HG03060 (cell line): Measurements from ENCODE around the gene NAT8L.

Experiments used
- ATAC-seq: cut with Tn5 transposase; IDR thresholded peaks from one replicate; pipeline ENCODE4 v1.9.1; 2021; ENCODE audit warnings: low read depth, moderate number of reproducible peaks; ENCODE audit not compliant: unreplicated experiment

The NAT8L gene

DNA sequence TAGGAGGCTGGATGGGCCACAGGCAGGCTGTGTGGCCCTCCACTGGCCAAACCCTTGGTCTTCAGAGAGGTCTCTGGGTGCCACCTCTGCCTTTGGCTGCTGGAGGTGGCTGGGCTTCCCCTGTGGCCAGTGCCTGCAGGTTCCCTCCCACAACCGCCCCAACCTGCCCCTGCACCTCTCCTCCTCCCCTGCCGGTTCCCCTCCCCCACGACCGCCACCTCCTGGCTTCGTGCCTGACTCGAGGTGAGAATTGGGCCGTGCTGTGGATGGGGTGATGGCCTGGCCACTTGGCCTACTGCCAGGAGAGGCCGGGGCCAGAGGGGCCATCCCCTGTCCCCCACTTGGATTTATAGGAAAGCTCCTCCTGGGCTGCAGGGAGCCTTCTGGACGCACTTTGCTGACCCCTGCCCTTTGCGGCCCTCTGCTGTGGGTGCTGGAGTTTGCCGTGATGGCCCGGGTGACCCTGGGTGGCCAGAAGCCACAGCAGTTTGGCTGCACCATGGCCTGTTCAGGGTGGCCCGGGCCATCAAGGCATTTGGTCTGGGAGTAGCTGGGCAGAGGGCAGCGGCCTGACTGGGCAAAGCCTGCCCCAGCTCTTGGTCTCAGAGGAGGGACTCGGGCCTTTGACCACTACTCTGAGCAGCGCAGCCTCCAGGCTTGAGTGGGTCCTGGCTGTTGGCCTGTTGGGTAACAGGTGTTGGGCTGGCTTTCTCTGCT, 3.8 kb downstream of the NAT8L start:
- no peak for ATAC-seq

DNA sequence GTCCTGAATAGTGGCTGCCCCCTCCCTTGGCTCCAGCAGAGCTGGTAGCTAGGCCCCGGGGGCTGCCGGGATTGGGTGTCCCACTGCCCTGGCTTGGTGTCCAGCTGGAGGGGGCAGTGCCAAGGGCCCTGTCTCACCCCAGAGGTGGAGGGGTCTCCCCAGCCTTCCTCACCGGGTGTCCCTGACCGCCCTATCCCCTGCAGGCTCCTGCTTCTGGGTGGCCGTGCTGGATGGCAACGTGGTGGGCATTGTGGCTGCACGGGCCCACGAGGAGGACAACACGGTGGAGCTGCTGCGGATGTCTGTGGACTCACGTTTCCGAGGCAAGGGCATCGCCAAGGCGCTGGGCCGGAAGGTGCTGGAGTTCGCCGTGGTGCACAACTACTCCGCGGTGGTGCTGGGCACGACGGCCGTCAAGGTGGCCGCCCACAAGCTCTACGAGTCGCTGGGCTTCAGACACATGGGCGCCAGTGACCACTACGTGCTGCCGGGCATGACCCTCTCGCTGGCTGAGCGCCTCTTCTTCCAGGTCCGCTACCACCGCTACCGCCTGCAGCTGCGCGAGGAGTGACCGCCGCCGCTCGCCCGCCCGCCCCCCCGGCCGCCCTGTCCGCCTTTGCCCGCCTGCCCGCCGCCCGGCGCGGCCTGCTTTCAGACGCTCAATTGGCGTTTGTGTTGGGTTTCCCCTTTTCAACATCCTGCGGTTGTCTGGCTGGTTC, 4.6 kb downstream of the NAT8L start:
- ATAC-seq = no peak

DNA sequence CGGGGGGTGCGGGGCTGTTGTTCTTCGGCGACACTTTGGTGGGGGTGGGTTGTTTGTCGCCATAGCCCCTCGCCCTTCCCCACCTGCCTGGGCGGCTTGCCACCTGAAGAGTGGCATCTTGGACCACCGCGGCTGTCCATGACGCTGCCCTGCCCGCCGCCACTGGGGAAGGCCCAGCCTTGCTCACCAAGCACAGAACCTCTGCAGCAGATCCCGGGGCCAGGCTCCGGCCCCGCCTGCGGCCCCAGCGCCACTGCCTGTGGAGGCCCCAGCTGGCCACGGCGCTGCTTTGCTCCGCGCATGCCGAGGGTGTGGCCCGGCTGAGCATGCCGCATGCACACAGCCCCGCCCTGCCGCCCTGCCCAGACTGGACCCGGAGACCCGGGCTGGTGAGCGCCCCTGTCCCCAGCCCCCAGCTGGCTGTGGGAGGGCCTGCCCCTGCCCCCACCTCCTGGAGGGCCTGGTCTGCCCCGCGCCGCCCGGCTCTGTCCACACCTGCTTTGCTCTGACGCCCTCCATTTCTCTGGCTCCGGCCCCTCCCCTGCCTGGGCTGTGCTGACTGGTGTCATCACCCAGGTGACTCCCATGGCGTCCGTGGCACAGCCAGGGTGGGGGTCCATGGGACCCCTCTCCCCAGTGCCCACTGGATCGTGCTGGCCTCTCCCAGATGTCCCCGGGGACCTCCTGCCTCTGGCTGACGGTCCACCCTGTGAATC, 5.3 kb downstream of the NAT8L start:
- ATAC-seq = no peak

DNA sequence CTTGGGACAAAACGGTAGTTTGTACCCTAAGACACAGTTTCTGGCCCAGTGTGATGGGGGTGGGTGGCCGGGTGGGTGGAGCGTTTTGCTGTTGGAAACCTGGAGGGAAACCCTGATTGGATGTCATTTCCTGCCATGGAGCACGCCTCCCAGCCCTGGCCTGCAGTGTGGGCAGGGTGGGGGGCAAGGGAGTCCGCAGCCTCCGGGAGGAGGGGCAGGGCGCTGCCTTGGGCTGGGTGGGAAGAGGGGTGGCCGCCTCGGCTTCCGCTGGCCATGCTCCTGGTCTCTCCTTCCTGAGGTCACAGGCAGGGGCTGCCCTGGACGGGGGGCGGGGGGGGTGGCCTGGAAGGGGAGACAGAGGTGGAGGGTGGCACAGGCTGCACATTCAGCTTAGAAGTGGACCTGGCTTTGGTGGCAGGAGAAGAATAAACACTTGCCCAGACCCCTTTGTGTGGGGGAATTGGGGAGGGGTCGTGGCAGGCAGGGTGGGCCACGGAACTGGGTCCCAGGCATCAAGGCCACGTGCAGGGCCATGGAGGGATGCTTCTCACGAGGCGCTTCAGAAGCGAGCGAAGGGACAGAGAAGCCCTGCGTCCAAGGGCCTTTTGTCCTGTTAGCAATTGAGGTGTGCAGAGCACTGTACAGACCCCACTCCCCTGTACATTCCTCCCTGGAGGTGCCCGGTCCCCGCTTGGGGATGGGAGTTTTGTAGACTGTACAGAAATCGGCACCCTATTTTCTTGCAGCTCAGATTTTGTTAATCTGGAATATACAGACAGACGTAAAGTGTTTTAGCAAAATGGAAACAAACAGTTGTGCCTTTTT, 6.2 kb downstream of the NAT8L start:
- no peak for ATAC-seq

DNA sequence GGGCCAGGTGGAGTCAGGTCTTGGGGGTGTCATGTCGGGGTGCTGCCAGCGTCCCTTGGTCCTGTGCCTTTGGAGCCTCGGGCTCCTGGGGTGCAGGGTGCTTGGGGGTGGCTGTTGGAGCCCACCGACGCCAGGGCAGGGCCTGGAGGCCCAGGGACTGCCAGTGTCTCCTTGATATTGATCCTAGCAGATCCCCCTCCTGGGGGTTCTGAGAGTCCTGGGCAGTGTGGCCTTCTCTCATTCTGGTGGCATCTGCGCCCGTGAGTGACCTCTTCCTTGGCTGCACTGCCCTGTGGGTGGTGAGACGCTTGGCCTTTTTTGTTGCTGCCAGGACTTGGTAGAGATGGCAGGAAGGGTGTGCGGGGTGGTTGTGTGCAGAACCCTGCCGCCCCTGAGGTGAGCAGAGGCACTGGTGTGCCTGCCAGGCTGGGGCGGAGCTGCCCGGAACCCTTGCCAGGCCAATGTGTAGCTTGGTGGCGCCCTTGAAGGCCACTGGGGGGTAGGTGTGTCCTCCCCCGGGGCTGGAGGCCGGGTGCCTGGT, 7.0 kb downstream of the NAT8L start:
- ATAC-seq = no peak

DNA sequence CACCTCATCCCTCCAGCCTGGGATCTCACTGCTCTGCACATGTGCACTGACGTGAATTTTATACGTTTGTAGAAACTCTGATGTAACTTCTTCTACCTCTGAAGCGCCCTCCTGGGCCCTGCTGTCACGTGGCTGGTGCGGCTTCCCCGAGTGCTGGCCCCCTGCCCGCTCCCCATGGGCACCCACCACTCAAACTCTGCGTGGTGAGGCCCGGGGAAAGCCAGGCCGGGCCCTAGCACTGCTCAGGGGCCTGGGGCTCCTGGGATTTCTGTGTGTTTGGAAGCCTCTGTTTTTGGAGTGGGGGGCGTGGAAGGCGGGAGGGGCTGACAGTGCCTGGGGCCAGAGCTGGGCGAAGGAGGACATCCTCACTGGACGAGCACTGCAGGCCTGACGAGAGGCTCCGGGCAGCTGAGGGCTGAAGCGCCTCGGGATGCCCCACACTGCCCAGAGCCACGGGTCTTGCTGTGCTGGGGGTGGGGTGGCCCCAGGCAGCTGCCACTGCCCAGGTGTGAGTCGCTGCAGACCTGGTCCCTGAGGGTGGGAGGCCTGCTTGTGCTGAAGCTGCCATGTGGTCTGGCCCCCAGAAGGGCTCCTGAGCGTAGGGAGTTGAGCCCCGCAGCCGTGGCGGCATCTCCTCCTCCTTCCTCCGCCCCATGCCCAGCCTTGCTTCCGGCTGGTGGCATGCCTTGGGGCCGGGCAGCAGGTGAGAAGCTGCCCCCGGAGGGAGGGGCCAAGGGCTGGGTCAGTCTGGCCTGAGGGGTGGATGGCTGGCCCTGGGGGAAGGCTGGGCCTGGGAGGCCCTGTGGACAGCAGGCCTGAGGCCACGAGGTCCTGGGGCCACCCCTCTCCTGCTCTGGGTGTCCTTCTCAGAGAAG, 7.7 kb downstream of the NAT8L start:
- ATAC-seq = no peak

DNA sequence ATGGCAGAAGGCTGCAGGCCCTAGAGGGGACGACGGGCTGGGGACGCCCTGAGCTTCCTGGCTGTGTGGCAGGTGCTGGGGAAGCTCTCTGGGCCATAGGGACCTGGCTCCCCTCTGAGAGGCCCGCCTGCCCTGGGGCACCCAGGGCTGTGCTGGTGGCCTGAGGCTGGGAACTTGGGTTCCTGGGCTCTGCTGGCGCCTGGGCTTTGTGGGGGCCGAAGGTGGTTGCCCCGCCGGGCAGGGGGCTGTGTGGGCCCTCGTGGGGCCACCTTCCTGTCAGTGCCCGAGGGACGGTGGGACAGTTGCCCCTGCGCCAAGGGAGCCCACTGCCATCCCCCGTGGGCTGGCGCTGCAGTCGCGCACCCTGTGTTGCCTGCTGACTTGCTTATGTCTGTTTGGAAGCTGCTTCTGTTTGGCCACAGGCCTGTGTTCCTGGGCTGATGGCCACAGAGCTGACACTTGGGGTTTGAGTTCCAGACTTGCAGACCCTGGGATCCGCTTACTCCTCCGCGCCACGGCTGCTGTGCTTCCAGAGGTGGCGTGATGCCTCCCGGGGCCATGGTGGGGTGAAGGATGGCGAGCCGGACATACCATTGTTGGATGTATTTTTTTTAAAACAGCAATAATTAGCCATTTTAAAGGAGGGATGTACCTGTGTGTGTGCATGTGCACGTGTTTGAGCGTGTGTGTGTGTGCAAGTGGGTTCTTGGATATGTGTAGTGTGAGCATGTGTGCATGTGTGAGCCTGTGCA, 8.5 kb downstream of the NAT8L start:
- ATAC-seq = no peak

DNA sequence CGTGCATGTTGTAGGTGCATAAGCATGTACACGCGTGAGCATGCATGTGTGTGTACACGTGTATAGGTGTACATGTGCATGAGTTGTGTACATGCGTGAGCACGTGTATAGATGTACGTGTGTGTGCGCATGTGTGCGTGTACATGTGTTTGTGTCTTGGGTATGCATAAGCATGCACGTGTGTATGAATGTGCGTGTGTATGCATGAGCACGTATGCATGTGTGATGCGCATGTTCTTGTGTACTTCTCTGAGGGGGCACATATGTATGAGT, 9.0 kb downstream of the NAT8L start:
- no peak for ATAC-seq

DNA sequence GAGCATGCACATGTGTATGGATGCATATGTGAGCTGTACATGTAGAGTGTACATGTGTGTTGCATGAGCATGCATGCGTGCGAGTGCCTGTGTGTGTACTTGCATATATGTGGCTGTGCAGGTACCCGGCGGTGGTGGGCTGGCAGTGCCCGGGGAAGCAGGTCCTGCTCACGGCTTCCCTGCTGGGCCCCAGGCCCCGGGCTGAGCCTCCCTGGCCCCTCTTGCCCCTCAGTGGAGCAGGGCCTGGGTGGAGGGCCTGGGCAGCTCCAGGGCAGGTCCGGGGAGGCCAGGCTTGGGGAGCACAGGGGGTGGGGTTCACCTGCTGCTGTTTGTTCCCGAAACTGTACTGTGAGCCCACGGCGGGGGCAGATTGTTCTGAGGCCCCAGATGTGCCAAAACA, 9.4 kb downstream of the NAT8L start:
- no peak for ATAC-seq

DNA sequence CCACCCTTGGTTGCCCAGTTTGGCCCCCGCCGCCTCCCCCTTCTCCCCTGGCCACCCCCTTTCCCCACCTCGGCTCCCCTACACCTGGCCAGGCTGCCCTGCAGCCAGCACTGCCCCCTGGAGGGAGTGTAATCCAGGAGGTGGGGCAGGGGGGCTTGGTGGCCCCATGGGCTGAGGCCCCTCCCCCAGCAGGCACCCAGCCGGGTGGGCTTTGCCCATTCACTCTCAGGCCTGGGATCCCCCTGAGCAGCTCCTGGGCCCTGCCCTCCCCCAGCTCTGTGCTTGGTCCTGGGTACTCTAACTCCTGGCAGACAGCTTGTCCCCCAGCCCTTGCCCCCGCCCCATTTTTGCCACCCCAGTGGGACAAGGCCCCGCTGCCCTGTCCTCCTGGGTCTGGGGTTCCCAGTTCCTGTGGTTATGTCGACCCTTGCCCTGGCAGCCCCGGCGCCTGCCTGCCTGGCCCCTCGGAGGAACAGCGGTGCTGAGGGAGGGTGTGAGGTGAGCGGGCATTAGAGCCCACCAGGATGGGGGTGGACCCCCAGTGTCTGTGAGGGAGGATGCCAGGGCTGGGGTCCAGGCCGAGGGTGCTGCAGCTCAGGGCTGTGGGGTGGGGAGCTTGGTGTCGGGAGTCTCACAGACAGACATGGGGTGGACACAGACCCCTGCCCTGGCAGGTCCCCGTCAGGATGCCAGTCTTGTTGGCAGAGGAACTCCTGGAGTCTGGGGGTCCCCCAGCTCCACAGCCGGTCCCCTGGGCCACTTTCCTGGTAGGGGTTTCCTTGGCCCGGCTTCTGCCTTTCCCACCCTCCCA, 10.2 kb downstream of the NAT8L start:
- no peak for ATAC-seq

DNA sequence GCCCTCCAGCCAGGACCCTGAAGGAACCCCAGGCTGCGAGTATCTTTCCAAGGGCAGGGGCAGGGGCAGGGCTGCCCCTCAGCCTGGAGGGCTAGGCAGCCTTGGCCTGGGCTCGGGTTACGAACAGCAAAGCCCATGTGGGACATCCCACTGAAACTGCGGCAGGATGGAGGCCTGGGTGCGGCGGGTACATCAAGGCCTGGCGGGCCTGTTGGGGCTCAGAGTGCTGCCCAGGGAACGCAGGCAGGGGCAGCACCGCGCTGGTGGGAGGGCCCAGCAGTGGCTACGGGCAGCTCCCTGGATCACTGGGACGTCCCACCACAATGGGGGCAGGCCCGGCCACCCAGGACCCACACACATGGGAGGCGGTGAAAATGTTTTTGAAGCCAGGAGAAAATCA, 10.9 kb downstream of the NAT8L start:
- ATAC-seq = no peak

DNA sequence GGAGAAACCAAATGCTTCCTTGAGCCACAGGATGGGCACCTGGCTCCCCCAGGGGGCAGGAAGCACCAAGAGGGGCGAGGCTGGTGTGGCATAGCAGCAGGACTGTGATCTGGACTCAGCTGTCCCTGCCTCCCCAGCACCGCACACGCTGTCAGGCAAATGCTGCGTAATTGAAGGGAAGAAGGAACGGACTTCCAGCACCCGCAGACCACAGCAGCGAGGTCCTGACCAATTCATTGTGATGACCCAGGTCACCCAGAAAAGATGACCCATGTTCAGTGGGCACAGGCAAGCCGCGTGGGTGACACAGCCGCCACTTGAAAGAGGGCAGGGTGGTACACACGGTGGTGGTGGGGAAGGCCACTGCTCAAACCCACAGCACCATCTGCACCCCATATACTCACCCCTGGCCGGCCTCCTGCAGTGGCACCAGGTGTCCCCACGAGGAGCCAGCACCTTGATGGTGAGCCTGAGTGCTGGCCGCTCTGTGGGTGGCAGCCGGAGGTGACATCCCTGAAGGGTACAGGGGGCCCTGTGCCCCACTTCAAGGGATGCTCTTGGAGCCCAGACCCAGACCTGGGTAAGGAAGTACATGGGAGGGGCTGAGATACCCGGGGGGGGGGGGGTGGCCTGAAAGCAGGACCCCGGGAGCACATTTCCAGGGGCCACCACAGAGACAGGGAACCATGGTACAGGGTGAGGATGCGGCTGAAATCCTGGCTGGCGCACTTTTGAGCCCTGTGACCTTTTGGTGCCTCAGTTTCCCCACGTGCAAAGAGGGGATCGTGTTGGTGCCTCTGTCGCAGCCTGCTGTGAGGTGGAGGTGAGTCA, 11.5 kb downstream of the NAT8L start:
- ATAC-seq = no peak

DNA sequence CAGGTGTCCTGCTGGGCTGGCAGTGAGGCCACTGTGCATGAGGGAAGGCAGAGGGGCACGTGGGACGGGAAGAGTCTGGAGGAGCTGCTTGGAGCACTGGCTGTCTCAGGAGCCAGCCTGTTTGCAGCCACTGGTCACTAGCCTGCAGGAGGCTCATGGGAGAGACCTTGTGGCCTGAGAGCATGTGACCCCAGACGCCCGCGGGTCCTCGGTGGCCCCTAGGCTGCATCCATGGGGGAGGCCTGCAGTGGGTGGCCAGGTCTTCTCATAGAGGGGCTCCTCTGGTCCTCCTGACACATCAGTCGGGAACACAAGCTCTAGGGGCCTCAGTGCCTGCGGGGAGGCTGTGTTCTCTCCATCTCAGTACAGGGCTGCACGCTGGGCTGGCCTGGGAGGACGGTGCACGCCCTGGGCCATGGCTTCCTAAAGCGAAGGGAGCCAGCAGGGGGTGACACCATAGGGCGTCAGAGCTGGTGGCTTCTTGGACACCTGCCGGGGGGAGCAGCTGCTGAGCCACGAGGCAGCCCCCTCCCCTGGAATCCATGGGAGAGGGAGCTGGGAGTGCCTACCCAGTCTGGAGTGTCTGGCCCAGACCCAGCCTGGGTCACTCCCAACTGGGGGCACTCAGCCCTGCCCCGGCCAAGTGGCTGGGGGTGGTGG, 12.3 kb downstream of the NAT8L start:
- ATAC-seq = no peak

DNA sequence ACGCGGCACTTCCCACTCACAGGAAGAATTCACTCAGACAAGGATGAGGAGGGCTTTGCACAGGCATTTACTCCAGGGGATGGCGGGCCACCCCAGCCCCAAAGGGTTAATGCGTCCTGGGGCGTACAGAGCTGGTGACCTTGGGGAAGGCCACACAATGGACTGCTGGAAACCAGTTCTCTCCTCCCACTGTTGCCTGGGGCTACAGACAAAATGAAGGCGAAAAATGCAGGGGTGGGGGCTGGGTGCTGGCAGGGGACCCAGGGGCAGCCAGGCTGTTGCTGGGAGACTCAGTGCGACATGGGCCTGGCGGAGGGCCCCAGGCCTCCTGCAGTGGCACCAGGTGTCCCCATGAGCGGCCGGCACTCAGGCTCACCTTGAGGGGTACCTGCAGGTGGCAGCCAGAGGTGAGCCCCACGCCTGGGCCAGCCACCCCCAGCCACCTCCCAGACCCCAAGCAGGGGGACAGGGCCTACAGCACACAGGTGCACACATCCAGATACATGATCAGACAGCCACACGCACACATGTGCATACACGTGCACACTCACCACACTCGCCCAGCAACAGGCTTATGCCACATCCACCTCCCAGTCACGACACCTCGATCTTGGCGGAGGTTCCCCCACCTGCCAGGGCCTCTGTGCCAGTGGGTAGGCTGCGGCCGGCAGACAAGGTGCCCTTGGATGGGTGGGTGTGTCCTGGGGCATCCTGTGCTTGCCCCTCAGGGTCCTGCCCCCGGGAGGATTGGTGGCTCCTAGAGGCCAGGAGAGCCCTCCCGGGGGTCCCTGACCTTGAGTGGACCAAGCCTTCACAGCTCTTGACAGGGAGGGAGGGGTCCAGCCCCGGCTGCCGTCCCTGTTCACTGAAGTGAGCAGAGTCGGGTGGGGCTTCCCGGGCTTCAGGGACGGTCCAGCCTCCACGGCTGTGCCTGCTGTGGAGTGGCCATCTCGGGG, 13.1 kb downstream of the NAT8L start:
- no peak for ATAC-seq

DNA sequence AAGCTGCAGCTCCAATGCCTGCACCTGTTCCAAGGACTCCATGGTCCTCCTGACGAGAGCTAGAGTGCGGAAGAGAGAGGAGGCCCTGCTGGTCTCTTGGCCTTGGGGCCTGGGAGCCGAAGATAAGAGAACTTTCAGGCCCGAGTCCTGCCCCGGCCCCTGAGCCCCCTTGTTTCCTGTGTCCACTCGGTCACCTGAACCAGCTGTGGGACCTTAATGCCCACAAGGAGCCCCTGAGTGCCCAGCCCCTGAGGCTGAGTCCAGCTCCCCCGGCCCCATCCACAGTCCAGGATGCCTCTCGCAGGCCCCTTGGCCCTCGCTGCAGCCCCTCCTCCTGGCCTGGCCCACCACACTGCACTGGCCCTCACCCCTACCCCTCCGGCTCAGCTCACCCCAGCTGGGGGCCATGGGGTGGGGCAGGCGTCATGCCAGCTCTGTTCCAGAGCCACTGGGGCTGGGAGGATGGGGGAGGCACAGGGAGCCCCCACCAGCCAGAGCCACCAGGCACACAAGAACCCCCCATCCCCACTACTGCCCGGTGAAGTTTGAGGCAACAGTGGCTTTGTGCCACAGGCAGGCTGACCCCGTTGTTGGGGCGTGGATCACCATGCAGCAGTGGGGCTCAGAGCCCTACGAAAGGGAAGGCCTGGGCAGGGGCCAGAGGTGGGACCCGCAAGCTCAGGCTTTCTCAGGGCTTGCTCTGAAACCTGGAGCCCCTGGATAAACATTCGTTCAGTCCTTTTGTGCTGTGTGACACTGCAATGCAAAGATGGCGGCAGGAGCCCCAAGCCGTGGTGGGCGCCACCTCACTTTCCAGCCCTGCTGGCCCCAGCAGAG, 14.1 kb downstream of the NAT8L start:
- ATAC-seq = no peak
